B cell (primary cell): ENCODE results near the gene ZDHHC18.

Source experiments
- EZH2 ChIP-seq: IDR thresholded peaks from 2 replicates; pipeline ENCODE4 v1.6.1; 2012; ENCODE audit warnings: borderline replicate concordance, low read depth, mild to moderate bottlenecking, moderate library complexity, low read length; ENCODE audit not compliant: insufficient read depth, poor library complexity, severe bottlenecking
- TF ChIP-seq, protein P1 (sequence below): fragments of 200-600 bp; IDR thresholded peaks from one replicate; pipeline ENCODE4 v1.8.0; 2022; ENCODE audit warnings: antibody characterized with exemption, mild to moderate bottlenecking

DNA sequence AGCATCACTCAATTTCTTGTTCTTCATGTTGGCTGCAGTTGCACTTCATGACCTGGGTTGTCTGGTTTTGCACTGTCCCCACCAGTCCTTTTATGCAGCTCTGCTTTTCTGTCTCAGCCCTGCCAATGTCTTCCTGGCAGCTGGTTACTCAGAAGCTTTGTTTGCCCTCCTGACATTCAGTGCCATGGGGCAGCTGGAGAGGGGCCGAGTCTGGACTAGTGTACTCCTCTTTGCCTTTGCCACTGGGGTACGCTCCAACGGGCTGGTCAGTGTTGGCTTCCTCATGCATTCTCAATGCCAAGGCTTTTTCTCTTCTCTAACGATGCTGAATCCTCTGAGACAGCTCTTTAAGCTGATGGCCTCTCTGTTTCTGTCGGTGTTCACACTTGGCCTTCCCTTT lies 32.1 kb upstream of the ZDHHC18 start:
- TF ChIP-seq, protein P1, sequence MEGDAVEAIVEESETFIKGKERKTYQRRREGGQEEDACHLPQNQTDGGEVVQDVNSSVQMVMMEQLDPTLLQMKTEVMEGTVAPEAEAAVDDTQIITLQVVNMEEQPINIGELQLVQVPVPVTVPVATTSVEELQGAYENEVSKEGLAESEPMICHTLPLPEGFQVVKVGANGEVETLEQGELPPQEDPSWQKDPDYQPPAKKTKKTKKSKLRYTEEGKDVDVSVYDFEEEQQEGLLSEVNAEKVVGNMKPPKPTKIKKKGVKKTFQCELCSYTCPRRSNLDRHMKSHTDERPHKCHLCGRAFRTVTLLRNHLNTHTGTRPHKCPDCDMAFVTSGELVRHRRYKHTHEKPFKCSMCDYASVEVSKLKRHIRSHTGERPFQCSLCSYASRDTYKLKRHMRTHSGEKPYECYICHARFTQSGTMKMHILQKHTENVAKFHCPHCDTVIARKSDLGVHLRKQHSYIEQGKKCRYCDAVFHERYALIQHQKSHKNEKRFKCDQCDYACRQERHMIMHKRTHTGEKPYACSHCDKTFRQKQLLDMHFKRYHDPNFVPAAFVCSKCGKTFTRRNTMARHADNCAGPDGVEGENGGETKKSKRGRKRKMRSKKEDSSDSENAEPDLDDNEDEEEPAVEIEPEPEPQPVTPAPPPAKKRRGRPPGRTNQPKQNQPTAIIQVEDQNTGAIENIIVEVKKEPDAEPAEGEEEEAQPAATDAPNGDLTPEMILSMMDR = no peak
- no peak for TF ChIP-seq EZH2
